ENCODE measurements around the gene CCDC77.

The CCDC77 gene

DNA sequence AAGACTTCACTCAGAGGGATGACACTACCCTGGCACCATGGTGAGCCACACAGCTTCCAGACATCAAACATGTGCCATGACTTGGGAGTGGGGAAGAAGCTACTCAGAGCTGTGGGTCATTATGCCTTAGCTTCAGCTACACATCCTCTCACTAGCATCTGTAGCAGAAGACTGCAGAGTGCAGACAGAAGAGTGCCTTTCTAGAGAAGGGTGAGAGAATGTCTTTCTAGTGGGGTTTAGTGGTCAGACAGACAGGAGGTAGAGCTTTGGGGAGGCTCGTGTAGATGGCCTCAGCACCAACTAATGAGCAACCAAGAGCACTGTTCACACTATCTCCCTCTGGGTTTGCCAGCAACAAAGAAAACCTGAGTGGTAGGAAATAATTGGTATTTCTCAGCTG lies 53.4 kb downstream of the CCDC77 start:
- DNase-seq, result no peak

DNA sequence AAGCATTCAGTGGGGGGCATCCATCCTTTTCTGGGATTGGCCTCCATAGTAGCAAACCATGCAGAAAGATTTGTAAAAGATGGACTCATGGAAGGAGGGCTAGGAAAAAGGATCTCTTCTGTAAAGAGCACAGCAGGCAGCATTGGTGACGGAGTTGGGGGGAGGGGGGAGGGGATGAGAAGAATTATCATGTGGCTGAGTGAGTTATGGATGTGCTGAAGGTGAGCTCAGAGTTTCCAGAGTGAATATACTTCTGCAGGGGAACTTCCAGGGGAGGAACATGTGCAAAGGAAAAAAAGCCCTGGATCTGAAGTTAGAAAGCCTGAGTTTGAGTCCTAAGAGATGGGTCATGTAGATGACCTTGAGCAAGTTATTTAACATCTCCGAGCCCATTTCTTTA lies 54.4 kb downstream of the CCDC77 start:
- no peak for DNase-seq

DNA sequence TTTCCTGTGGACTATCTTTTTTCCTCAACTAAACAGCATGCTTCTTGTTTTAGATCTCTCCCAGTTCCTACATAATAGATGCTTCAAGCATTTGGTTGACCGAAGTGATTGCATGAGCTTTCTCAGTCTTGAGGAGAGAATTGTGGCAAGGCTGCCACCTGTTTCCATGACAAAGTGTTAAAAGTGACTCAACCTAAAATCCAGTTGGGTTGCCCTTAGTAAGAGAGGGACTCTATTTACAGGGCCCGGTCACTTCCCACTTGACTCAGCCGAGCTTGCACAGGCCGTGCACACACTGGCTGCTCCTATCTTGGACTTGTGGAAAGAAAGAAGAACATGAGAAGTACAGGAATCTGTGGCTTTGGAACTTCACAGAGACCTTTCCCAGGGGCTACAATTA lies 56.2 kb downstream of the CCDC77 start:
- DNase-seq, result no peak

GRCh38 chr12:459050-459429 lies 57.6 kb downstream of the CCDC77 start:
- DNase-seq, result no peak

- peak; percentile 81 for DNase-seq
These were observed 58.2 kb downstream of the CCDC77 start, which contains the start of gene B4GALNT3 for GRCh38 chr12:459430-460258. TSS of gene B4GALNT3 (plus strand) at chr12:459939. CDS start at chr12:460377, 438 bp downstream.

DNA sequence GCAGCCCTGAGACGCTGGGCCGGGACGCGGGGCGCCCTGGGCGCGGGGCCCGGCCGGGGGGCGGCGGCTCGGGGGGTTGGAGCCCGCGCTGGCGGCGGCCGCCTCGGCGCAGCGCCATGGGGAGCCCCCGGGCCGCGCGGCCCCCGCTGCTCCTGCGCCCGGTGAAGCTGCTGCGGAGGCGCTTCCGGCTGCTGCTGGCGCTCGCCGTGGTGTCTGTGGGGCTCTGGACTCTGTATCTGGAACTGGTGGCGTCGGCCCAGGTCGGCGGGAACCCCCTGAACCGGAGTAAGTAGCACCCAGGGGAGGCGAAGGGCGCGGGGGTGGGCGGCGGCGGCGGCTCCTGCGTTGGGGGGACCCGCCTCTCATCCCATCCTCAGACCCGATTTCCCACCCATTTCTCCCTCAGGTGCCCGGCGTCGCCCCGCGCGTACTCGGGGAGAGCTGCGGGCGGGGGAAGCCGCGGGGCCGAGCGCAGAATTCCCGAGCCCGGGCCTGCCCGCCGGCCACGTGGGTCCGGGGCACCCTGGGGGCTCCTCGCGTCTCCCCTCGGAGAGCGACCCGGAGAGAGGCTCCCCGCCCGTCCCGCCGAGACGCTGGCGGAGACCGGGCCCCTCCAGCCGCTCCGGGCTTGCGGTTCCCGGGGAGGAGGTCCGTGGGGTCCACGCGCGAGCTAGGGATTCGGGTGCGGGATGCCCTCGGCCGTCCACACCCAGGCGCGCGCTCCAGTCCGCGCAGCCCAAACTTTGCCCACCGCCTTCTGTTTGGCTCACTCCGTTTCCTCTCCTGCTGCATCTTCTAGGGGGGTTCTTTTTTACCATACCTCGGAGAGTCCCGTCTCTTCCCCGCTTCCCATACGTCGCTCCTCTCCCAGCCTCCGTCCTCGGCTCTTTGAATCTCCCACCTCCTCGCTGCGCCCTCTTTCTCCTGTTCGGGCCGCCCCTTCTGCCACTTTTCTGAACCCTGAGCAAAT lies 59.1 kb downstream of the CCDC77 start:
- peak; percentile 53 for DNase-seq

GRCh38 chr12:461425-461824 lies 60.0 kb downstream of the CCDC77 start:
- no peak for DNase-seq

GRCh38 chr12:462936-463705 lies 61.7 kb downstream of the CCDC77 start:
- DNase-seq, result no peak

DNA sequence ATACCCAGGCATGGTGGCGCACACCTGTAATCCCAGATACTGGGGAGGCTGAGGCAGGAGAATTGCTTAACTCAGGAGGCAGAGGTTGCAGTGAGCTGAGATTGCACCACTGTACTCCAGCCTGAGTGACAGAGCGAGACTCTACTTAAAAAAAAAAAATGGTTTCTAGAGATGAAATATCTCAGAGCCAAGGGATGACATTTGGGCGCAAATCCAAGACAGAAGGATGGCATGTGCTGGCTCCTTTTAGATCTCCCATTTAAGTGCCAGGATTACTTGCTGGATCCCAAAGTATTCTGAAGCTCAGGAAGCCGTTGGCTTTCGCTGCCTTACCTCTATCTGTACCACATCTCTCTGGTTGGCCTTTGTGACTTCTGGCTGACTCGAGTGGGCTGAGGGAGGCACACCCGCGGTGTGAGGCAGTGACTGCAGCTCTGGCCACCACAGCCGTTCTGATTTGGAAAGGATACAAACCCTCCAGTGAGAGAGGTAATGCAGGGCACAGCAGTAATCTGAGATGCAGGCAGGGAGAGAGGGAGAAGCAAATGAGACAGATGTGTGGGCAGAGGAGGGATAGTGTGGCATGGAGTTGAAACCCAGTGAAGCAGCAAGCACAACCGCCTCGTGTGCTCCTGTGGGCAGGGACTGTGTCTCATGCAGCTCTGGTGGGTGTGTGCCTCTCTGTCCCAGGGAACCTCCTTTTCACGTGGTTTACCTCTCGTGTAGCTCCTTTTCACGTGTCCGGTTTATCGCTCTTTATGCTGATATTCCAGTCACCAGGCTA lies 63.2 kb downstream of the CCDC77 start:
- no peak for DNase-seq

DNA sequence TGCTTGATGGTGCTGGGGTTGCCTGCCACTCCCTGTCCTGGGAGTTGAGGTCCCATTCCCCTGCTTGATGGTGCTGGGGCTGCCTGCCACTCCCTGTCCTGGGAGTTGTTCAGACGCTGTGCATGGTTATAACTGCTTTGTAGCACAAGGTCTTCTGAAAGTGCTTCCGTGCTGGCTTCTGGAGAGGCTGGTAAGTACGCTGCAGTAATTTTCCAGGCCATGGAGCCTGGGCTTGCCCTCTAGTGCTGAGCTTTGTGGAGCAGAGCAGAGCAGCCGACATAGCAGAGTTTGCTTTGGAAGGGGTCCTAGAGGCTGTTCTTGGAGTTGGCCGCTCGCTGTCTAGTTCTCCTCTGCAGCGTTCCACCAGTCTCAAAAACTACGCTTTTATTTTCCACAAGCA lies 64.6 kb downstream of the CCDC77 start:
- no peak for DNase-seq

DNA sequence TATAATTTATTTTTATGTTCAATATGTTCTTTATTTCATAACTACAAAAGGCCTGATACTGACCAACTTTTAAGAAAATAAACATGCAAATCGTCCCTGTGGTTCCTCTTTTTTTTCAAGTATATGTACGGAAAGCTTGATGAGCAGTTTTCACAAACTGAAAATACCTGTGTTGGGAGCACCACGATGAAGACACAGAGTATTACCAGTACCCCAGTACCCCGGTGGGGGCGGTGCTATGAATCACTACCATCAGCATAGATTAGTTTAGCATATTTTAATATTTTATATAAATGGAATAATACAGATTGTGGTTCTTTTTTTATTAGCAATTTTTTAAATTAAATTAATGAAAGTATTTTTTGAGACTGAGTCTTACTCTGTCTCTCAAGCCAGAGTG lies 65.3 kb downstream of the CCDC77 start:
- no peak for DNase-seq

GRCh38 chr12:467591-467990 lies 66.1 kb downstream of the CCDC77 start:
- no peak for DNase-seq

- DNase-seq, result no peak
These were observed 67.4 kb downstream of the CCDC77 start for GRCh38 chr12:468671-469389.

DNA sequence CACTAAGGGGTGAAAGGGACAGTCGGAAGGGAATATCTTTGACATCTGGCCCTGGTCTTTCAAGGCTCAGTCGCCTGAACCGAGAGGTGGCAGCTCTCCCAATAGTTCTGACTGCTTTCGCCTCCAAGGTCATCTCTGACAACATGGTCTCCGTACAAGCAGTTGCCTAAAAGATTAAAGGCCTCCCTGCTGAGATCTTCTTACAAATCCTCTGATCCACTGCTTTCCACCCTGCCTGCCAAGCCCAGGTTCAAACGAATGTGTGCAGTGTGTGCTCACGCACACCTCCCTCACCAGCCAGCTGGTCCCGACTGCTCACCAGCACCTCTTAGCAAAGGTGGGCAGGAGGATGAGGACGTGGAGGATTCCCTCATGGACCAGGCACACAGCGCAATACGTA lies 68.7 kb downstream of the CCDC77 start:
- no peak for DNase-seq

- DNase-seq, result no peak
These were observed 71.8 kb downstream of the CCDC77 start for GRCh38 chr12:473198-473597.

DNA sequence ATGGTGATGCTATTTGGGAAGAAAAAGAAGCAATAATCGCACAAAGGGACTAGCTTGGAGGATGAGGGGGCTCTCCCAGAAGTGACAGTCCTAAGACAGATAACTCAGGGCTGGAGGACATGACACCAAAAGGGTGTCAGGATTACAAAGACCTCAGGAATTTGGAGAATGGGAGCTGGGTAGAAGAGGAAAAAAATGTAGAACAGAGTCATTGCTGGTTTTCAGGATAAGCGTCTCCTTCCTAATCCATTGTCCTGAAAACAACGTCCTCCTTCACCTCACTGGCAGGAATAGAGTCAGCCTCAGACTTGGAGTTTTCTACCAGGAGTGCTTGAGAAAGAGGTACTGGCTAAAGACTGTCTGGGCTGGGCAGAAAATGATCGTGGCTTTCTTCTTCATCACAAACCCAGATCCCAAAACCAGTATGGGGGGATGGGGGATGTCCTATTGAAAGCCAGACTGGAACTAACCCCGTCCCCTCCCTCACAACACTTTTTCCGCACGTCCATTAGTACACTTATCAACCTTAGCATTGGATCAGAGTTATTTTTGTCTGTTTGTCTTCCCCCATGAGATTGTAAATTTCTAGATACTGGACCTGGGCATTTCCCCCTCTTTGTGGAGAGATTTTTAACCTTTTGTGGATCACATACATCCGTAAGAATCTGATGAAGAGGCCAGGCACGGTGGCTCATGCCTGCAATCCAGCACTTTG lies 72.6 kb downstream of the CCDC77 start:
- DNase-seq, result no peak

GRCh38 chr12:475286-475685 lies 73.8 kb downstream of the CCDC77 start:
- DNase-seq, result no peak

GRCh38 chr12:479161-479560 lies 77.7 kb downstream of the CCDC77 start:
- DNase-seq, result no peak

- DNase-seq, result no peak
These were observed 79.7 kb downstream of the CCDC77 start for GRCh38 chr12:480831-481816.

DNA sequence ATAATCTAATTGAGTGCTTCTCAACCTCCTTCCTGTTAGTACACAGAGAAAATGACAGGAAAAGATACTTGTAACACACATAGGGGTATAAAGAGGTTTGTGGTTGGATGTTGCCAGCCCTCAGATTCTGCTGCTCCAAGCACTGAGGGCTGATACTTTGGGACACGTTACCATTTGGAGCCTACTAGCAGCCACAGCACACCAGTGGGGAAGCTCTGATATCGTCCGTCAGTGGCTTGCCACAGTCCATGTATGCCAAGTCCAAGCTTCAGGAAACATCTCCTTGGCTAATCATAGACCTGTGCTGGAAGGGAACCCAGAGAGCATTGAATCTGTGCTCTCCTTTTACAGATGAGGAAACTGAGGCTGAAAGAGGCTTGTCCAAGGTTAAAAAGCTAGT lies 80.6 kb downstream of the CCDC77 start:
- no peak for DNase-seq
